ENCODE data around the gene BTBD9. TPM values are rescaled to one million over a fixed set of nuclear protein-coding genes. Genes with fewer than 3 reads are reported as not detected.

The BTBD9 gene
- total RNA-seq, 4 donors from 2014 or later: 17.3 to 50.3 (median 37.8) TPM

- no peaks in the 10 kb centered on the region for H3K36me3 ChIP-seq
- no peak for DNase-seq
- H3K27me3 ChIP-seq: no peaks in the 10 kb centered on the region
- H3K4me3 ChIP-seq: no peak overlapping the region
- H3K9me3 ChIP-seq: no peaks in the 10 kb centered on the region
- no peak overlapping the region for H3K27ac ChIP-seq
- TF ChIP-seq CTCF (IDR thresholded peaks at IDR 0.05) (no peak), POLR2A (IDR thresholded peaks at IDR 0.05) (no peak)
- no peaks in the 10 kb centered on the region for H3K4me1 ChIP-seq
These were observed 332.0 kb downstream of the BTBD9 start for GRCh38 chr6:38307740-38308139.

- DNase-seq: no peak
- Histone ChIP-seq H3K4me3 (no peak overlapping the region), H3K4me1 (no peaks in the 10 kb centered on the region), H3K36me3 (no peaks in the 10 kb centered on the region), H3K27ac (no peak overlapping the region), H3K9me3 (no peaks in the 10 kb centered on the region), H3K27me3 (no peaks in the 10 kb centered on the region)
- TF ChIP-seq POLR2A (IDR thresholded peaks at IDR 0.05) (no peak), CTCF (IDR thresholded peaks at IDR 0.05) (no peak)
These were observed 332.8 kb downstream of the BTBD9 start for GRCh38 chr6:38306931-38307330.

GRCh38 chr6:38305995-38306681, 333.6 kb downstream of the BTBD9 start:
- H3K27me3 ChIP-seq: no peaks in the 10 kb centered on the region
- H3K4me1 ChIP-seq: no peaks in the 10 kb centered on the region
- no peaks in the 10 kb centered on the region for H3K36me3 ChIP-seq
- no peak overlapping the region for H3K4me3 ChIP-seq
- H3K9me3 ChIP-seq: no peaks in the 10 kb centered on the region
- DNase-seq: no peak
- H3K27ac ChIP-seq: no peak overlapping the region
- TF ChIP-seq CTCF (IDR thresholded peaks at IDR 0.05): no peak
- TF ChIP-seq POLR2A (IDR thresholded peaks at IDR 0.05): no peak

GRCh38 chr6:38302838-38303237, 336.9 kb downstream of the BTBD9 start:
- Histone ChIP-seq H3K27ac (no peak overlapping the region), H3K4me1 (no peaks in the 10 kb centered on the region), H3K4me3 (no peak overlapping the region), H3K36me3 (no peaks in the 10 kb centered on the region), H3K9me3 (no peaks in the 10 kb centered on the region), H3K27me3 (no peaks in the 10 kb centered on the region)
- TF ChIP-seq CTCF (IDR thresholded peaks at IDR 0.05) (no peak), POLR2A (IDR thresholded peaks at IDR 0.05) (no peak)
- no peak for DNase-seq

- TF ChIP-seq POLR2A (IDR thresholded peaks at IDR 0.05): no peak
- TF ChIP-seq CTCF (IDR thresholded peaks at IDR 0.05): no peak
- Histone ChIP-seq H3K27me3 (no peaks in the 10 kb centered on the region), H3K27ac (no peak overlapping the region), H3K36me3 (no peaks in the 10 kb centered on the region), H3K4me1 (no peaks in the 10 kb centered on the region), H3K4me3 (no peak overlapping the region), H3K9me3 (no peaks in the 10 kb centered on the region)
- no peak for DNase-seq
These were observed 337.6 kb downstream of the BTBD9 start for GRCh38 chr6:38302081-38302480.

Data from Peyer's patch (tissue), 4 donors.